ENCODE measurements around the gene FNIP2. TPM values are rescaled to one million over a fixed set of nuclear protein-coding genes. Genes with fewer than 3 reads are reported as not detected.

Gene FNIP2
- total and polyA plus RNA-seq, 10 of the 15 experiments (the other 5 are each of a cell fraction or from before 2014, with no cell fraction given) = 0.03 to 0.38 (median 0.15) TPM

- no peaks in the 10 kb centered on the region for H3K79me2 ChIP-seq (ENCODE audit: control insufficient read depth, insufficient read depth, low read length)
- SMC1A ChIA-PET (ENCODE audit: uncharacterized antibody, unreplicated experiment) = interaction anchor here (0.7 to 1.2 kb wide), 2 partner anchors 13 to 18 kb away, joined by 3 read pairs; no protein-coding TSS in a partner anchor
- H4K20me1 ChIP-seq (ENCODE audit: control insufficient read depth, insufficient read depth) = no peaks in the 10 kb centered on the region
- no peak overlapping the region for H3K9ac ChIP-seq (ENCODE audit: control insufficient read depth, insufficient read depth, low read length)
- H3K4me2 ChIP-seq (ENCODE audit: control insufficient read depth, insufficient read depth) = no peak overlapping the region
- ATAC-seq = no peak
- H3K4me3 ChIP-seq = no peak overlapping the region
- in situ Hi-C loops (cut with MboI) = no loop called here
- no peaks in the 10 kb centered on the region; a peak in 1 of 4 replicates for H3K36me3 ChIP-seq (ENCODE audit: control insufficient read depth in 2 of 2, insufficient read depth in 2 of 2, low read length in 1 of 2)
- no peaks in the 10 kb centered on the region for H3K27me3 ChIP-seq (replicated peaks in 1 of 2; ENCODE audit: control insufficient read depth in 2 of 2, insufficient read depth in 2 of 2, low read length in 1 of 2)
- FAIRE-seq = no peak
- TF ChIP-seq STAT3 (IDR thresholded peaks at IDR 0.05; ENCODE audit: low read depth, low read length) (no peak), USF2 (IDR thresholded peaks at IDR 0.05; ENCODE audit: borderline replicate concordance, low read depth, low read length) (no peak), ZNF207 (IDR thresholded peaks at IDR 0.05; ENCODE audit: borderline replicate concordance) (no peak), SIN3A (IDR thresholded peaks at IDR 0.05; ENCODE audit: low read depth, low read length) (no peak), RELB (IDR thresholded peaks at IDR 0.05; ENCODE audit: low read depth) (no peak), ZBTB4 (CRISPR knock-in tag; IDR thresholded peaks at IDR 0.05) (no peak), ZNF622 (IDR thresholded peaks at IDR 0.05) (no peak), BCLAF1 (IDR thresholded peaks at IDR 0.05) (no peak), WRNIP1 (IDR thresholded peaks at IDR 0.05; ENCODE audit: borderline replicate concordance, low read depth, low read length) (no peak), SRF (IDR thresholded peaks at IDR 0.05; ENCODE audit: low read depth in 2 of 2, low read length in 2 of 2) (no peak)
- 87% methylated on average over 3 of the region's 3 CpGs for WGBS (ENCODE audit: insufficient coverage, insufficient replicate concordance, low lambda C conversion rate, missing lambda C conversion rate)
- no TSS peak for BruUV-seq (replicated peaks)
- CTCF ChIA-PET = no interaction called here
- DNase-seq (ENCODE audit: low read depth, low spot score) = no peak
- H2AFZ ChIP-seq (ENCODE audit: control insufficient read depth, low read depth, low read length) = no peak overlapping the region
- no peaks in the 10 kb centered on the region for H3K9me3 ChIP-seq (replicated peaks; ENCODE audit: control insufficient read depth, insufficient read depth, low read length)
- H3K27ac ChIP-seq (ENCODE audit: control insufficient read depth, insufficient read depth) = no peak overlapping the region
- POLR2A ChIA-PET = interaction anchor here (0.6 kb wide), 2 partner anchors 113 to 270 kb away, joined by 3 read pairs; no protein-coding TSS in a partner anchor
- RAD21 ChIA-PET (ENCODE audit: unreplicated experiment) = no interaction called here
- intact Hi-C loops (cut with micrococcal nuclease; ENCODE audit: unreplicated experiment) = no loop called here
- no peaks in the 10 kb centered on the region for H3K4me1 ChIP-seq (ENCODE audit: control insufficient read depth, insufficient read depth, low read length)
These were observed 122.4 kb downstream of the FNIP2 start for GRCh38 chr4:158891256-158891655.

All from GM12878 (cell line).